Adipose tissue (tissue), 3 donors: ENCODE data around the gene OR2A5. TPM values are rescaled to one million over a fixed set of nuclear protein-coding genes. Genes with fewer than 3 reads are reported as not detected.
"Not testable (repeated sequence)": the region's sequence is repeated elsewhere in the genome, so short reads cannot be mapped to it uniquely, and the experiment has no call there.

ENCODE experiments used
- H3K27ac ChIP-seq: one replicate; pipeline ENCODE4 v1.5.1; 2013; ENCODE audit warnings: low read depth, low read length
- WGBS, 3 donors: extraction: QIAGEN DNeasy Blood & Tissue Kit; methylation state at CpG; one replicate each; pipeline ENCODE4 v1.1.7; 2013; 5-methylcytosine and 5-hydroxymethylcytosine counted together
- polyA plus RNA-seq, 3 donors: library from polyadenylated mRNA; stranded (reverse); fragments of 200-250 nt; gene quantifications; one replicate each; pipeline ENCODE4 v1.2.3, GENCODE V29; 2013
- donor health status: healthy with polysubstance abuse.
- donor health status: Bipolar disorder and iron deficiency.
- donor health status: healthy.

Gene OR2A5
- polyA plus RNA-seq, 3 donors = not detected

- no peak overlapping the region for H3K27ac ChIP-seq
- 62 to 85% (median 73%) methylated on average over 1 of the region's 1 CpG for WGBS, 3 donors
Observed at GRCh38 chr7:144027974-144028373, 20.8 kb upstream of the OR2A5 start.

GRCh38 chr7:144028547-144028946, 20.2 kb upstream of the OR2A5 start:
- WGBS, 3 donors = 89 to 94% (median 89%) methylated on average over 3 of the region's 3 CpGs
- H3K27ac ChIP-seq = no peak overlapping the region

- H3K27ac ChIP-seq = no peak overlapping the region
- WGBS, 3 donors = 55 to 93% (median 82%) methylated on average over 5 of the region's 5 CpGs
Observed at GRCh38 chr7:144032516-144032915, 16.2 kb upstream of the OR2A5 start.

- WGBS, 3 donors = 55 to 78% (median 66%) methylated on average over 1 of the region's 1 CpG
Observed at GRCh38 chr7:144032985-144033709, 15.6 kb upstream of the OR2A5 start.

GRCh38 chr7:144035385-144035784, 13.4 kb upstream of the OR2A5 start:
- no peak overlapping the region for H3K27ac ChIP-seq

More at GRCh38 chr7:144032985-144033709, 15.6 kb upstream of the OR2A5 start:
- H3K27ac ChIP-seq = no peak overlapping the region

- 0 to 92% (median 54%) methylated on average over 1 of the region's 1 CpG for whole genome bisulfite sequencing, 3 donors
- no peak overlapping the region for H3K27ac ChIP-seq
Observed at GRCh38 chr7:144036302-144036885, 12.4 kb upstream of the OR2A5 start.

GRCh38 chr7:144037414-144038035, 11.2 kb upstream of the OR2A5 start:
- no peak overlapping the region for H3K27ac ChIP-seq
- WGBS, 3 donors = 53 to 75% (median 54%) methylated on average over 1 of the region's 1 CpG

GRCh38 chr7:144038887-144039286, 9.9 kb upstream of the OR2A5 start:
- 51 to 76% (median 74%) methylated on average over 4 of the region's 4 CpGs for WGBS, 3 donors
- no peak overlapping the region for H3K27ac ChIP-seq

GRCh38 chr7:144049491-144049890, 743 bp downstream of the OR2A5 start:
- H3K27ac ChIP-seq = no peak overlapping the region
- 49 to 70% (median 61%) methylated on average over 2 of the region's 2 CpGs for WGBS, 3 donors

GRCh38 chr7:144050093-144050492, 1.3 kb downstream of the OR2A5 start:
- no peak overlapping the region for H3K27ac ChIP-seq
- 58 to 73% (median 60%) methylated on average over 3 of the region's 3 CpGs for WGBS, 3 donors

GRCh38 chr7:144050884-144051283, 2.1 kb downstream of the OR2A5 start:
- H3K27ac ChIP-seq = not testable (repeated sequence)
- 84 to 94% (median 91%) methylated on average over 8 of the region's 8 CpGs for WGBS, 3 donors

- no peak overlapping the region for H3K27ac ChIP-seq
- 73 to 92% (median 83%) methylated on average over 3 of the region's 3 CpGs for WGBS, 3 donors
Observed at GRCh38 chr7:144057954-144058353, 9.2 kb downstream of the OR2A5 start.

GRCh38 chr7:144063710-144064109, 15.0 kb downstream of the OR2A5 start:
- no peak overlapping the region for H3K27ac ChIP-seq
- 40 to 44% (median 41%) methylated on average over 3 of the region's 3 CpGs for WGBS, 3 donors

- H3K27ac ChIP-seq = no peak within 1 kb of the TSS
- 53 to 86% (median 77%) methylated on average over 1 of the region's 1 CpG for WGBS, 3 donors
Observed at GRCh38 chr7:144069511-144069910, 20.8 kb downstream of the OR2A5 start, which contains the start of gene OR2A25. OR2A25 (plus strand) TSS chr7:144069811; CDS start chr7:144074220, 4,409 bp downstream.

- 74 to 78% (median 75%) methylated on average over 2 of the region's 2 CpGs for WGBS, 3 donors
- no peak overlapping the region for H3K27ac ChIP-seq
Observed at GRCh38 chr7:144069953-144070352, 21.2 kb downstream of the OR2A5 start.

- no peak overlapping the region for H3K27ac ChIP-seq
- 93 to 94% (median 94%) methylated on average over 8 of the region's 8 CpGs for WGBS, 3 donors
Observed at GRCh38 chr7:144074374-144074773, 25.6 kb downstream of the OR2A5 start.

- 74 to 96% (median 92%) methylated on average over 2 of the region's 2 CpGs for WGBS, 3 donors
- no peak within 1 kb of the TSS for H3K27ac ChIP-seq
Observed at GRCh38 chr7:144085978-144086377, 37.2 kb downstream of the OR2A5 start, which contains the start of gene OR2A12. OR2A12 (plus strand) TSS chr7:144086278; CDS start chr7:144095108, 8,830 bp downstream.

- WGBS, 3 donors = 63 to 75% (median 72%) methylated on average over 4 of the region's 4 CpGs
- H3K27ac ChIP-seq = no peak overlapping the region
Observed at GRCh38 chr7:144086730-144087129, 38.0 kb downstream of the OR2A5 start.

GRCh38 chr7:144087230-144087629, 38.5 kb downstream of the OR2A5 start:
- 80 to 89% (median 86%) methylated on average over 1 of the region's 1 CpG for WGBS, 3 donors
- H3K27ac ChIP-seq = no peak overlapping the region
